ENCODE measurements around the gene POU5F1.
"Not testable (repeated sequence)": the region's sequence is repeated elsewhere in the genome, so short reads cannot be mapped to it uniquely, and the experiment has no call there.

DNA sequence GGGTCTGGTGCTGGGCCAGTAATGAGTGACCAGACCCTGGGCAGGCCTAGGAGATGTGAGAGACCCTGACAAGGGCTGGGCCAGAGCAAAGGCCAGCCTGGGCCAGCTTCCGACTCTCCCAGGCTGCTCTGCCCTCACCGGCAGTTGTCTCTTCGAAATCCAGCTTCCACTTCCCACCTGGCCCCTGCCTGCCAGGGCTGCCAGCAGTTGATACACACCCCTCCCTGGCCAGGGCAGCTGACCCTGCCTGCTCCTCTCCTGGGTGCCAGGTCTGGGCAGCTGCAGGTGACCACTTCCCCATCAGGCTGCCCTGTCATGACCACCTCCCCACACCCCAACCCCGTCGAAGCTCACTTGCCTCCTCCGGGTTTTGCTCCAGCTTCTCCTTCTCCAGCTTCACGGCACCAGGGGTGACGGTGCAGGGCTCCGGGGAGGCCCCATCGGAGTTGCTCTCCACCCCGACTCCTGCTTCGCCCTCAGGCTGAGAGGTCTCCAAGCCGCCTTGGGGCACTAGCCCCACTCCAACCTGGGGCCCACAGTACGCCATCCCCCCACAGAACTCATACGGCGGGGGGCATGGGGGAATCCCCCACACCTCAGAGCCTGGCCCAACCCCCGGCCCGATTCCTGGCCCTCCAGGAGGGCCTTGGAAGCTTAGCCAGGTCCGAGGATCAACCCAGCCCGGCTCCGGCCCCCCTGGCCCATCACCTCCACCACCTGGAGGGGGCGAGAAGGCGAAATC, 453 bp downstream of the POU5F1 start:
- not testable (repeated sequence) for TF ChIP-seq CTCF (IDR thresholded peaks at IDR 0.05); POLR2A (IDR thresholded peaks at IDR 0.05); POLR2AphosphoS5 (IDR thresholded peaks at IDR 0.05; ENCODE audit: insufficient read depth in 1 of 2, low read depth in 1 of 2)
